22Rv1 (cell line): ENCODE results near the gene SLC39A8.
"Not testable (repeated sequence)": the region's sequence is repeated elsewhere in the genome, so short reads cannot be mapped to it uniquely, and the experiment has no call there.

ENCODE experiments used
- H3K27ac ChIP-seq: fragments of 450-650 bp; 2 replicates; pipeline ENCODE4 v1.5.1; 2017
- CTCF ChIP-seq: fragments of 450-650 bp; IDR thresholded peaks from 2 replicates; pipeline ENCODE4 v1.5.1; 2017; ENCODE audit warnings: mild to moderate bottlenecking
- ZFX ChIP-seq: fragments of 450-650 bp; IDR thresholded peaks from 2 replicates; pipeline ENCODE4 v1.6.1; 2017; ENCODE audit warnings: antibody characterized with exemption, borderline replicate concordance

The SLC39A8 gene

DNA sequence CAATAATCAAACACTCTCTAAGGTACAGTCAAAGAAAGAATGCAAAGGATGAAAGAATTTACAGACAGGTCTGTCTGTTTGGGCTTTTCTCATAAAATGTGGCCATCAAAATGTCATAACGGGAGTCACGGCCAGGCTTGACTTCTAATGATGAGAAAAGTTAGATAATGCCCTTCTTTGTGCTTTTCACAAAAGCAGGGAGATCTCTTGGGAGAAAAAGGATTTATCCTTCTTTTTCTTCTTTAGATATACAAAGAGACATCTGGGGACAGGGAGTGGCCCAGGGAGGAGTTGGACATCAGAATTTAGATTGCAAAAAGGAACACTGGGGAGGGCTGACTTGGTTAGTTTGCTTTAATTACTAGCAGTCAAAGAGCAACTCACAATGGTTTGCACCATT lies 93.1 kb downstream of the SLC39A8 start:
- no peak for TF ChIP-seq CTCF
- no peak for TF ChIP-seq ZFX
- no peak overlapping the region for H3K27ac ChIP-seq

DNA sequence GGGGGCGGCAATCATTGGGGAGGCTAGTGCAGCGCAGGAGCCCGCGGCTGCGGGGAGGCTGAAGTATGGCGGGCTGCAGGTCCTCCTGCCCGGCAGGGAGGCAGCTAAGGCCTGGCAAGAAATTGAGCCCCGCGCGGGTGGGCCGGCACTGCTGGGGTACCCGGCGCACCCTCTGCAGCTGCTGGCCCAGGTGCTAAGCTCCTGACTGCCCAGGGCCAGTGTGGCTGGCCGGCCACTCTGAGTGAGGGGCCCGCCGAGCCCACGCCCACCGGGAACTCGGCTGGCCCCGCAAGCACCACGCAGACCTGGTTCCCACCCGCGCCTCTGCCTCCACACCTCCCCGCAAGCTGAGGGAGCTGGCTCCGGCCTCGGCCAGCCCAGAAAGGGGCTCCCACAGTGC lies 94.9 kb downstream of the SLC39A8 start:
- TF ChIP-seq CTCF (no peak), ZFX (no peak)
- H3K27ac ChIP-seq: no peak overlapping the region

DNA sequence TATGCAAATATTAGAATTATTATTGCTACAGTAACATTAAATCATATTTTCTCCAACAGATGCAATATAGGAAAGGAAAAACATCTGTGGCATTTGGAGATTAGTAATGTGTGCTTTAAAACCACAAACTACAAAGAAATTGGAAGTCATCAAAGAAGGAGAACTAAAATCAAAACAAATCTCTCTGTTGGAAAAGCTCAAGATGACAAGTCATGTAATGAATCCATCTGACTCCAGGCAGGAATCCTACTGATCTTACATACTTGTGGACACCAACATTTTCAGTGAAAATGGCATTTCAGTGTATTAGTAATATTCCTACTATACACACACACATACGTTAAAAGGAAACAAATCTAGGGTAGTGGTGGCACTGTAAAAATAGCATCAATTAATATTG lies 98.2 kb downstream of the SLC39A8 start:
- no peak overlapping the region for H3K27ac ChIP-seq
- TF ChIP-seq CTCF: no peak
- TF ChIP-seq ZFX: no peak

DNA sequence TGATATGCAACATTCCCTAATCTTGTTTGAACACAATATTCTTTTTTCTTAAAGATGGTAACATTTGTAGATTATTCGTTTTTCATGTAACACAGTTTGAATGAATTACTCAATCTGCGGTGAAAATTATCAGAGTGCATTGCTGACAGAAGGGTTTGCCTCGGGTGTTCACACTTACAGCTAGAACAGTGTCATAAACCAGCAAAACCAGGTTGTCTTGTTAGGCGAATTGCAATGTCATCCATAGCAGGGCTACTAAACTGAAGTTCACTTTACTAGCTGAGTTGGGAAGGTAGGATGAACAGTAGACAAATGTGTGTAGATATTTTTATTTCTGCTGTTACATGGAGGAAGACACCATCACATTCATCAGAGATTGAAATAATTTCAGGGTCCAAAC lies 98.9 kb downstream of the SLC39A8 start:
- TF ChIP-seq CTCF: no peak
- no peak for TF ChIP-seq ZFX
- H3K27ac ChIP-seq: no peak overlapping the region

- TF ChIP-seq CTCF (no peak), ZFX (no peak)
- H3K27ac ChIP-seq: no peak overlapping the region
Observed at GRCh38 chr4:102244878-102245535, 100.3 kb downstream of the SLC39A8 start.

- H3K27ac ChIP-seq: not testable (repeated sequence)
Observed at GRCh38 chr4:102243296-102243695, 102.0 kb downstream of the SLC39A8 start.

DNA sequence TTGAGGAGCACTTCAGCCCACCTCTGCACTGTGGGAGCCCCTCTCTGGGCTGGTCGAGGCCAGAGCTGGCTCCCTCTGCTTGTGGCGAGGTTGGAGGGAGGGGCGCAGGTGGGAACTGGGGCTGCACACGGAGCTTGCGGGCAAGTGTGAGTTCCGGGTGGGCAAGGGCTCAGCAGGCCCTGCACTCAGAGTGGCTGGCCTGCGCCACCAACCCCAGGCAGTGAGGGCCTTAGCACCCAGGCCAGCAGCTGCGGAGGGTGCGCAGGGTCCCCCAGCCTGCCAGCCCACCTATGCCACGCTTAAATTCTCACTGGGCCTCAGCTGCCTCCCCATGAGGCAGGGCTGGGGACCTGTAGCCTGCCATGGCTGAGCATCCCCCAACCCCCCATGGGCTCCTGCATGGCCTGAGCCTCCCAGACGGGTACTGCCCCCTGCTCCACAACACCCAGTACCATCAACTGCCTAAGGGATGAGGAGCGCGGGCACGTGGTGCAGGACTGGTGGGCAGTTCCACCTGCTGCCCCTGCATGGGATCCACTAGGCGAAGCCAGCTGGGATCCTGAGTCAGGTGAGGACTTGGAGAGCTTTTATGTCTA lies 110.9 kb downstream of the SLC39A8 start:
- no peak for TF ChIP-seq ZFX
- TF ChIP-seq CTCF: no peak
- H3K27ac ChIP-seq: no peak overlapping the region

GRCh38 chr4:102230194-102230593 lies 115.1 kb downstream of the SLC39A8 start:
- H3K27ac ChIP-seq: no peak overlapping the region

More at GRCh38 chr4:102230194-102230593, 115.1 kb downstream of the SLC39A8 start:
- TF ChIP-seq CTCF: no peak
- no peak for TF ChIP-seq ZFX
